HL-60 (cell line): ENCODE data around the gene TMEM217.

Experiments used
- DNase-seq, 2 experiments: peaks; one replicate each; pipeline ENCODE4 v3.0.0-alpha.2; 2010 to 2020; ENCODE audit warnings: low read depth in 1 of 2, low spot score in 1 of 2
- H3K27ac ChIP-seq: fragments of 250-450 bp; sonication (Bioruptor Pico); replicated peaks from 2 replicates; pipeline ENCODE4 v1.5.1; 2020; ENCODE audit warnings: mild to moderate bottlenecking, moderate library complexity
- H3K27me3 ChIP-seq: fragments of 250-450 bp; sonication (Bioruptor Pico); 2 replicates; pipeline ENCODE4 v1.5.1; 2021; ENCODE audit warnings: mild to moderate bottlenecking, moderate library complexity; ENCODE audit not compliant: insufficient read depth, poor library complexity, severe bottlenecking
- H3K4me3 ChIP-seq: replicated peaks from 2 replicates; pipeline ENCODE4 v1.5.1; 2011; ENCODE audit warnings: mild to moderate bottlenecking, control low read depth, low read length; ENCODE audit not compliant: insufficient read depth
- CTCF ChIP-seq: IDR thresholded peaks from one replicate; pipeline ENCODE4 v1.5.1; 2011; ENCODE audit warnings: low read length, control low read depth, inconsistent platforms; ENCODE audit not compliant: insufficient read depth
- GABPA ChIP-seq: IDR thresholded peaks from 2 replicates; pipeline ENCODE4 v1.6.1; 2012; ENCODE audit warnings: low read depth
- POLR2AphosphoS5 ChIP-seq: IDR thresholded peaks from 2 replicates; pipeline ENCODE4 v1.6.1; 2012; ENCODE audit warnings: low read depth
- REST ChIP-seq: IDR thresholded peaks from 2 replicates; pipeline ENCODE4 v1.6.1; 2012; ENCODE audit warnings: low read depth; ENCODE audit not compliant: insufficient replicate concordance
- SPI1 ChIP-seq: IDR thresholded peaks from 2 replicates; pipeline ENCODE4 v1.6.1; 2012; ENCODE audit warnings: low read depth, mild to moderate bottlenecking, borderline replicate concordance

Gene TMEM217

GRCh38 chr6:37304766-37305165 lies 46.8 kb upstream of the TMEM217 start:
- no peaks in the 10 kb centered on the region for H3K27me3 ChIP-seq
- no peak for TF ChIP-seq REST
- no peak for TF ChIP-seq CTCF
- no peak for TF ChIP-seq POLR2AphosphoS5
- TF ChIP-seq GABPA, result no peak
- no peak for TF ChIP-seq SPI1
- no peak overlapping the region for H3K27ac ChIP-seq
- DNase-seq, result no peak
- H3K4me3 ChIP-seq, result no peak overlapping the region

- DNase-seq, result peak in 1 of 2 experiments; percentile 20
These were observed 46.1 kb upstream of the TMEM217 start for GRCh38 chr6:37303891-37304503.

GRCh38 chr6:37303091-37303660 lies 45.2 kb upstream of the TMEM217 start:
- DNase-seq, result no peak
- no peak for TF ChIP-seq GABPA
- TF ChIP-seq SPI1, result no peak
- TF ChIP-seq REST, result no peak
- TF ChIP-seq CTCF, result no peak
- TF ChIP-seq POLR2AphosphoS5, result no peak
- no peak overlapping the region for H3K27ac ChIP-seq
- no peak overlapping the region for H3K4me3 ChIP-seq
- H3K27me3 ChIP-seq, result no peaks in the 10 kb centered on the region

More at GRCh38 chr6:37303891-37304503, 46.1 kb upstream of the TMEM217 start:
- no peak overlapping the region for H3K4me3 ChIP-seq
- TF ChIP-seq CTCF (peak; percentile 42), POLR2AphosphoS5 (no peak)
- H3K27ac ChIP-seq, result no peak overlapping the region
- no peaks in the 10 kb centered on the region for H3K27me3 ChIP-seq
